Spleen (tissue), 11 donors: ENCODE results near the gene ZFP62. TPM values are rescaled to one million over a fixed set of nuclear protein-coding genes. Genes with fewer than 3 reads are reported as not detected.

ENCODE experiments used
- DNase-seq: peaks from one replicate; pipeline ENCODE4 v3.0.0-alpha.2; 2020
- H3K27ac ChIP-seq, 8 donors: fragments of 200-600 bp; sonication (generic) in 7 of 8; 1 replicate in 4 of 8; 2 replicates in 4 of 8; pipeline versions ENCODE4 v1.5.0 to v1.8.0; 2016 to 2021; ENCODE audit warnings: inconsistent platforms in 4 of 8, mild to moderate bottlenecking in 4 of 8, moderate library complexity in 1 of 8
- H3K27me3 ChIP-seq, 7 donors: fragments of 200-600 bp; sonication (generic) in 6 of 7; replicated peaks in 1 of 7; 1 replicate in 4 of 7; 2 replicates in 3 of 7; pipeline versions ENCODE4 v1.5.0 to v1.8.0; 2016 to 2021; ENCODE audit warnings: inconsistent platforms in 3 of 7, mild to moderate bottlenecking in 1 of 7
- H3K36me3 ChIP-seq, 6 donors: fragments of 200-600 bp; sonication (generic) in 5 of 6; 1 replicate in 4 of 6; 2 replicates in 2 of 6; pipeline versions ENCODE4 v1.5.0 to v1.8.0; 2016 to 2021; ENCODE audit warnings: inconsistent platforms in 2 of 6
- H3K4me1 ChIP-seq, 6 donors: fragments of 200-600 bp; sonication (generic) in 5 of 6; 1 replicate in 3 of 6; 2 replicates in 3 of 6; pipeline versions ENCODE4 v1.5.0 to v1.8.0; 2016 to 2021; ENCODE audit warnings: inconsistent platforms in 3 of 6
- H3K4me3 ChIP-seq, 8 donors: fragments of 200-600 bp; sonication (generic) in 7 of 8; 1 replicate in 4 of 8; 2 replicates in 4 of 8; pipeline versions ENCODE4 v1.5.0 to v1.8.0; 2016 to 2021; ENCODE audit warnings: inconsistent platforms in 4 of 8, mild to moderate bottlenecking in 4 of 8, moderate library complexity in 2 of 8
- H3K9me3 ChIP-seq, 8 donors: fragments of 200-600 bp; sonication (generic) in 7 of 8; 1 replicate in 4 of 8; 2 replicates in 4 of 8; pipeline versions ENCODE4 v1.5.0 to v1.8.0; 2016 to 2021; ENCODE audit warnings: inconsistent platforms in 4 of 8
- CTCF ChIP-seq, 11 experiments: fragments of 200-600 bp in 7 of 11; fragments of 450-650 bp in 4 of 11; sonication (generic) in 4 of 11; IDR thresholded peaks in 8 of 11; conservative IDR thresholded peaks in 3 of 11; 1 replicate in 7 of 11; 2 replicates in 4 of 11; pipeline versions ENCODE4 v1.4.0 to v1.8.0; 2016 to 2021; ENCODE audit warnings: antibody characterized with exemption in 11 of 11, inconsistent platforms in 4 of 11, mild to moderate bottlenecking in 1 of 11
- POLR2A ChIP-seq, 3 donors: fragments of 450-650 bp; IDR thresholded peaks; one replicate each; pipeline ENCODE4 v1.5.1; 2017; ENCODE audit warnings: antibody characterized with exemption in 3 of 3, mild to moderate bottlenecking in 1 of 3
- POLR2AphosphoS5 ChIP-seq, 3 donors: sonication (generic); formaldehyde crosslinking; IDR thresholded peaks; one replicate each; pipeline ENCODE4 v1.5.1; 2017; ENCODE audit warnings: antibody characterized with exemption in 3 of 3
- WGBS, 5 donors: extraction: QIAGEN DNeasy Blood & Tissue Kit in 3 of 5; methylation state at CpG; one replicate each; pipeline versions ENCODE4 v1.1.5 to v1.1.7; 2013 to 2018; 5-methylcytosine and 5-hydroxymethylcytosine counted together
- intact Hi-C: fragments of 100-400 bp; cut with DNase I; formaldehyde crosslinking; loops from one replicate; pipeline ENCODE4 v1.15.0; 2023; ENCODE audit warnings: low total_unique reads
- polyA plus RNA-seq, 3 donors: library from polyadenylated mRNA; stranded (reverse); fragments of 200-250 nt; gene quantifications; one replicate each; pipeline ENCODE4 v1.2.1, GENCODE V29; 2013
- total RNA-seq, 7 donors: library from RNA; depleted of rRNA in 3 of 7; stranded (reverse); fragments of >200 nt in 3 of 7; fragmentation: NEBNext Ultra II Directional in 4 of 7; extraction: Animal tissue kit (Norgen Biotek cat#: 25700) in 4 of 7; gene quantifications; one replicate each; pipeline versions ENCODE4 v1.1.0 to v1.2.1, GENCODE V29; 2016 to 2021
- donor health status: healthy with polysubstance abuse.
- donor health status: DM: no; HTN: no; CAD: no; lungs with moderate emphysema.
- donor health status: DM: no; HTN: no; CAD: no.
- donor health status: Bipolar disorder and iron deficiency.
- donor health status: healthy.
- donor health status: DM: no; HTN: no; CAD: no.
- donor health status: DM: yes; HTN: yes; CAD: no.

ZFP62 gene
- total and polyA plus RNA-seq, 10 donors, result 20.2 to 31.5 (median 27.6) TPM

- Histone ChIP-seq H3K9me3 (no peaks in the 10 kb centered on the region), H3K4me3 (peak overlapping the region in 1 of 8 donors; percentile 47), H3K4me1 (peaks cover 0 to 25% (median 6%) of the 10 kb centered on the region in 6 donors), H3K27ac (peak overlapping the region in 7 of 8 donors; percentile 29 to 85 (median 58)), H3K36me3 (no peaks in the 10 kb centered on the region), H3K27me3 (peaks cover 0 to 18% (median 0%) of the 10 kb centered on the region in 7 donors)
- no peak for DNase-seq
- TF ChIP-seq POLR2AphosphoS5 (IDR thresholded peaks at IDR 0.05) (no peak), POLR2A (IDR thresholded peaks at IDR 0.05) (no peak), CTCF (IDR thresholded peaks at IDR 0.05 in 8 of 11, conservative IDR thresholded peaks at IDR 0.05 in 3 of 11) (no peak)
- WGBS, 5 donors, result 62 to 83% (median 72%) methylated on average over 5 of the region's 5 CpGs
- intact Hi-C loops, result no loop called here
These were observed 48.7 kb upstream of the ZFP62 start for GRCh38 chr5:180909782-180910181.

GRCh38 chr5:180908998-180909731 lies 48.1 kb upstream of the ZFP62 start:
- peak overlapping the region in 1 of 8 donors; percentile 47 for H3K4me3 ChIP-seq
- no peaks in the 10 kb centered on the region for H3K9me3 ChIP-seq
- TF ChIP-seq POLR2AphosphoS5 (IDR thresholded peaks at IDR 0.05), result peak in 1 of 3 donors; percentile 59
- TF ChIP-seq POLR2A (IDR thresholded peaks at IDR 0.05), result no peak
- TF ChIP-seq CTCF (IDR thresholded peaks at IDR 0.05 in 8 of 11, conservative IDR thresholded peaks at IDR 0.05 in 3 of 11), result no peak
- H3K4me1 ChIP-seq, result peaks cover 0 to 25% (median 6%) of the 10 kb centered on the region in 6 donors
- 55 to 62% (median 57%) methylated on average over 9 of the region's 9 CpGs for WGBS, 5 donors
- DNase-seq, result no peak
- intact Hi-C loops, result no loop called here
- peak overlapping the region in 7 of 8 donors; percentile 29 to 85 (median 58) for H3K27ac ChIP-seq
- H3K27me3 ChIP-seq, result peaks cover 0 to 15% (median 0%) of the 10 kb centered on the region in 7 donors
- no peaks in the 10 kb centered on the region for H3K36me3 ChIP-seq

- no peaks in the 10 kb centered on the region for H3K36me3 ChIP-seq
- peaks cover 0 to 15% (median 0%) of the 10 kb centered on the region in 7 donors for H3K27me3 ChIP-seq
- H3K9me3 ChIP-seq, result no peaks in the 10 kb centered on the region
- peak overlapping the region in 1 of 8 donors; percentile 47 for H3K4me3 ChIP-seq
- DNase-seq, result no peak
- H3K27ac ChIP-seq, result peak overlapping the region in 3 of 8 donors; percentile 70 to 85 (median 78)
- intact Hi-C loops, result no loop called here
- H3K4me1 ChIP-seq, result peaks cover 0 to 25% (median 6%) of the 10 kb centered on the region in 6 donors
- WGBS, 5 donors, result 86 to 96% (median 91%) methylated on average over 9 of the region's 9 CpGs
- TF ChIP-seq CTCF (IDR thresholded peaks at IDR 0.05 in 8 of 11, conservative IDR thresholded peaks at IDR 0.05 in 3 of 11), result no peak
- TF ChIP-seq POLR2A (IDR thresholded peaks at IDR 0.05), result no peak
- TF ChIP-seq POLR2AphosphoS5 (IDR thresholded peaks at IDR 0.05), result no peak
These were observed 47.3 kb upstream of the ZFP62 start for GRCh38 chr5:180908400-180908799.

- Histone ChIP-seq H3K27ac (no peak overlapping the region), H3K36me3 (no peaks in the 10 kb centered on the region), H3K4me3 (no peak overlapping the region), H3K4me1 (no peaks in the 10 kb centered on the region), H3K9me3 (peaks cover 0 to 6% (median 0%) of the 10 kb centered on the region in 8 donors), H3K27me3 (no peaks in the 10 kb centered on the region)
- TF ChIP-seq CTCF (IDR thresholded peaks at IDR 0.05 in 8 of 11, conservative IDR thresholded peaks at IDR 0.05 in 3 of 11) (no peak), POLR2AphosphoS5 (IDR thresholded peaks at IDR 0.05) (no peak), POLR2A (IDR thresholded peaks at IDR 0.05) (no peak)
- WGBS, 5 donors, result 74 to 85% (median 77%) methylated on average over 7 of the region's 7 CpGs
- intact Hi-C loops, result no loop called here
- DNase-seq, result no peak
These were observed 40.4 kb upstream of the ZFP62 start for GRCh38 chr5:180901319-180902009.
